GM13977 (cell line): ENCODE measurements around the gene IRS2.

Experiments used
- DNase-seq: peaks from one replicate; pipeline ENCODE4 v3.0.0; 2012; ENCODE audit warnings: low spot score
- in situ Hi-C: fragments of 300-500 bp; cut with MboI; formaldehyde crosslinking; loops from one replicate; pipeline ENCODE4 v1.12.0; 2022; ENCODE audit warnings: low sequenced_read_pairs, low pct_unique_long_range_greater_than_20kb, mixed read lengths, inconsistent platforms; ENCODE audit not compliant: unreplicated experiment
- TF ChIP-seq, protein P1 (sequence below): IDR thresholded peaks from 2 replicates; pipeline ENCODE4 v1.5.1; 2012; ENCODE audit warnings: mild to moderate bottlenecking, control low read depth; ENCODE audit not compliant: insufficient read depth; ENCODE audit errors: extremely low read depth, missing control alignments

Gene IRS2

DNA sequence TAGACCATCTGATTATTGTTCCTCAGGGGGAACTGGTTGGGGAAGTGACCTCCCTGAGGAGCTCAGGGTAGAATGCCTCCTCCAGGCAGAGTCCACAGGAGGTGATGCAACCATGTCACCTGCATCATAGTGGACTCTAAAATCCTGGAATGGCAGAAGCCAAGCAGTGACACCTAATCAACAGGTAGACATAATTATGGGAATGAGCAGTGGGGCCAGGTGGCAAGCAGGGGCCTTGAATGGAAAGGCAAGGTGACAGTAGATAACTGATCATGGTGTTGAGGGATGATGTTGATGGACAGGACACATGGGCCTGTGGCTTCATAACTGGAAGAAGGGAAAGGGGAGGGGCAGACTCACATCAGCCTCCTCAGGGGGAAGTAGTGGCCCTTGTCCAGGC, 27.3 kb upstream of the IRS2 start:
- DNase-seq = no peak
- in situ Hi-C loops = no loop called here
- TF ChIP-seq, protein P1, sequence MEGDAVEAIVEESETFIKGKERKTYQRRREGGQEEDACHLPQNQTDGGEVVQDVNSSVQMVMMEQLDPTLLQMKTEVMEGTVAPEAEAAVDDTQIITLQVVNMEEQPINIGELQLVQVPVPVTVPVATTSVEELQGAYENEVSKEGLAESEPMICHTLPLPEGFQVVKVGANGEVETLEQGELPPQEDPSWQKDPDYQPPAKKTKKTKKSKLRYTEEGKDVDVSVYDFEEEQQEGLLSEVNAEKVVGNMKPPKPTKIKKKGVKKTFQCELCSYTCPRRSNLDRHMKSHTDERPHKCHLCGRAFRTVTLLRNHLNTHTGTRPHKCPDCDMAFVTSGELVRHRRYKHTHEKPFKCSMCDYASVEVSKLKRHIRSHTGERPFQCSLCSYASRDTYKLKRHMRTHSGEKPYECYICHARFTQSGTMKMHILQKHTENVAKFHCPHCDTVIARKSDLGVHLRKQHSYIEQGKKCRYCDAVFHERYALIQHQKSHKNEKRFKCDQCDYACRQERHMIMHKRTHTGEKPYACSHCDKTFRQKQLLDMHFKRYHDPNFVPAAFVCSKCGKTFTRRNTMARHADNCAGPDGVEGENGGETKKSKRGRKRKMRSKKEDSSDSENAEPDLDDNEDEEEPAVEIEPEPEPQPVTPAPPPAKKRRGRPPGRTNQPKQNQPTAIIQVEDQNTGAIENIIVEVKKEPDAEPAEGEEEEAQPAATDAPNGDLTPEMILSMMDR = no peak

DNA sequence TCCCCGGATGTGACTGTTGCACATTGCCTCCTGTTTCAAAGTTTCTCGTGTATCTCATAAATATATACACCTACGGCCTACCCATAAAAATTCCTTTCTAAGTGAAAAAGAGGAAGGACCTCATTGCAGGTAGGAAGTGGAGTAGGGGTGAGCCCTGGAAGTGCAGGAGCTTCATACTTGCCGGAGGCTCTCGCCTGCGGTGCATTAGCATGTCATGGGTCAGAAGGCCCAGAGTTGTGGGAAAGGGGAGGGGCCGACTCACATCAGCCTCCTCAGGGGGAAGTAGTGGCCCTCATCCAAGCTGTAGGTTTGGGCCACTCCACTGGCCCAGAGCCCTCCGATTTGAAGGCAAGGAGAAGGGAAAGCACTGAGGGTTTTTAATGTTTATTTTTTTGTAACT, 26.0 kb upstream of the IRS2 start:
- TF ChIP-seq, protein P1 = no peak
- no peak for DNase-seq
- in situ Hi-C loops = no loop called here

- in situ Hi-C loops = no loop called here
- DNase-seq = no peak
- TF ChIP-seq, protein P1 = no peak
These were observed 24.6 kb upstream of the IRS2 start for GRCh38 chr13:109810761-109811510.

DNA sequence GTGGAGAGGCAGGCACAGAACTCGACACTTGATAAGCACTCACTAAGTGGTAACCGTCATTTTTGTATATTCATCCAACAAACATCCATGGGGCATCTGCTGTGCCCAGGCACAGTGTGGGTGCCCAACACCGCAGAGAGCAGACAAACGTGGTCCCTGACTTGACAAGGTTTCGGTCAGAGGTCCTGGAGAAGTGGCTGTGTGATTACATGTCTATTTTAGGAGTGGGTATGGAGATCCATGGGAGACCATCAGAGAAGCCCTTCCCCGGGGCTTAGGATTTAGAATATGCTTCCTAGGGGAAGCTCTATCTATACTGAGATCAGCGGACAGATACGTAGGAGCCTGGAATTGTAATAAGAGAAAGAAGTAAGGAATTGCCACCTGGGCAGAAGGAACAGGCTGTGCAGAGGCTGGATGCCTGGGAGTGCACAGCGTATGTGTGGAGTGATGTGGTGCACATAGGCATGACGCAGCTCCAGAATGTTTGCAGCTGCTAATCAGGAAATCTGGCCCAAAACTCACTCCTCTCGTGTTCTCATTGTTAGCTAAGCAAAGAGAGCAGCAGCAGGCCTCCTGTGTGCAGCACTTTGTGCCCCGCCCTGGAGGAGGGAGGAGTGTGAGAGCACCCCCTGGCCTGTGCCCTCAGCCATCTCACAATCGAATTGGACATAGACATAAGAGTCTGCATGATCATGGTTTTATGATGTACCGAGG, 23.0 kb upstream of the IRS2 start:
- TF ChIP-seq, protein P1 = no peak
- in situ Hi-C loops = no loop called here
- DNase-seq = no peak

GRCh38 chr13:109807345-109807744, 21.0 kb upstream of the IRS2 start:
- no peak for DNase-seq
- TF ChIP-seq, protein P1 = no peak
- in situ Hi-C loops = no loop called here

DNA sequence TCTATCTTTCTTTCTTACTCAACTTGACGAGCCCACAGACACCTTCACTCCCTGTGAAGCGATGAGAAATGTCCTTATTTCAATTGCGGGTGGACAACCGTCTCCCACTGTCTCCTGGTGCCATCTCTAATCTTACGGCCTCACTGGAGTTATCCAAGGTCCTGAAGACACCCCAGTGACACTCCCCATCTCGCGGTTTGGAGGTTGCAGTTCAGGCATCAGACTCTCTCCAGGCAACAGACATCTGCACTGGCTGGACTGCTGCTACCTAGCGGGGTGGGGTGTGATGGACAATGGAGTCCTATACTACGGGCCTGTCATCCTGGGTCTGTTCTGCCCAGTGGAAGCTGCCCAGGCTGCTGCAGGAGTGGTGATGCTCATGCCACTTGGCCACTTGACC, 18.3 kb upstream of the IRS2 start:
- no peak for DNase-seq
- TF ChIP-seq, protein P1 = no peak
- in situ Hi-C loops = no loop called here
